ENCODE results near the gene TRAF6.
"Not testable (repeated sequence)": the region's sequence is repeated elsewhere in the genome, so short reads cannot be mapped to it uniquely, and the experiment has no call there.

Gene TRAF6

GRCh38 chr11:36509694-36510593 is at the start of gene TRAF6:
TSS of gene TRAF6 (minus strand) at chr11:36510272. CDS start at chr11:36501515, 8,757 bp downstream.
- DNase-seq: peak in 57 of 58 donors; percentile 16 to 91 (median 78)

- no peak for DNase-seq
Observed at GRCh38 chr11:36558571-36559413, 48.7 kb upstream of the TRAF6 start.

- no peak for DNase-seq
Observed at GRCh38 chr11:36557991-36558390, 47.9 kb upstream of the TRAF6 start.

- not testable (repeated sequence) for DNase-seq
Observed at GRCh38 chr11:36557390-36557789, 47.3 kb upstream of the TRAF6 start.

GRCh38 chr11:36550385-36551115 is 40.5 kb upstream of the TRAF6 start:
- DNase-seq: no peak

- peak in 17 of 58 donors; percentile 2 to 40 (median 9) for DNase-seq
Observed at GRCh38 chr11:36540998-36541397, 30.9 kb upstream of the TRAF6 start.

- no peak for DNase-seq
Observed at GRCh38 chr11:36534276-36534840, 24.3 kb upstream of the TRAF6 start.

GRCh38 chr11:36532941-36533601 is 23.0 kb upstream of the TRAF6 start:
- DNase-seq: no peak

GRCh38 chr11:36530840-36531239 is 20.8 kb upstream of the TRAF6 start:
- DNase-seq: no peak

GRCh38 chr11:36513965-36514364 is 3.9 kb upstream of the TRAF6 start:
- no peak for DNase-seq

GRCh38 chr11:36512016-36512415 is 1.9 kb upstream of the TRAF6 start:
- no peak for DNase-seq

- DNase-seq: not testable (repeated sequence)
Observed at GRCh38 chr11:36511062-36511461, 990 bp upstream of the TRAF6 start.

- DNase-seq: no peak
Observed at GRCh38 chr11:36510594-36510942, 496 bp upstream of the TRAF6 start.

GRCh38 chr11:36509201-36509639 is 852 bp downstream of the TRAF6 start:
- DNase-seq: no peak

- no peak for DNase-seq
Observed at GRCh38 chr11:36508743-36509142, 1.3 kb downstream of the TRAF6 start.

- DNase-seq: no peak
Observed at GRCh38 chr11:36507824-36508489, 2.1 kb downstream of the TRAF6 start.

GRCh38 chr11:36501236-36501635 is 8.8 kb downstream of the TRAF6 start:
- DNase-seq: peak in 20 of 58 donors; percentile 8 to 56 (median 20)

GRCh38 chr11:36500315-36500721 is 9.8 kb downstream of the TRAF6 start:
- DNase-seq: peak in 14 of 58 donors; percentile 7 to 60 (median 27)

GRCh38 chr11:36499315-36499714 is 10.8 kb downstream of the TRAF6 start:
- no peak for DNase-seq

- DNase-seq: no peak
Observed at GRCh38 chr11:36498721-36499120, 11.4 kb downstream of the TRAF6 start.

Data from anterior cingulate cortex (tissue), 58 donors.